ENCODE measurements around the gene OR4S2.

OR4S2 gene

GRCh38 chr11:55648027-55648426 lies at the start of gene OR4S2:
OR4S2 (plus strand) TSS chr11:55648327; CDS start chr11:55650904, 2,577 bp downstream.
- DNase-seq = no peak

GRCh38 chr11:55607545-55607944 lies 40.6 kb upstream of the OR4S2 start, which contains the start of gene OR4C11:
OR4C11 (minus strand) TSS chr11:55607645; CDS start chr11:55604373, 3,272 bp downstream.
- DNase-seq = no peak

- DNase-seq = no peak
Observed at GRCh38 chr11:55624531-55624930, 23.6 kb upstream of the OR4S2 start.

- DNase-seq = no peak
Observed at GRCh38 chr11:55634813-55635212, 13.3 kb upstream of the OR4S2 start, which contains the start of gene OR4P4. OR4P4 (plus strand) TSS chr11:55635113.

GRCh38 chr11:55652560-55652959 lies 4.4 kb downstream of the OR4S2 start:
- no peak for DNase-seq

GRCh38 chr11:55655096-55655495 lies 7.0 kb downstream of the OR4S2 start:
- no peak for DNase-seq

- DNase-seq = no peak
Observed at GRCh38 chr11:55658031-55658573, 10.0 kb downstream of the OR4S2 start.

- no peak for DNase-seq
Observed at GRCh38 chr11:55658608-55659007, 10.5 kb downstream of the OR4S2 start.

GRCh38 chr11:55661901-55662300 lies 13.8 kb downstream of the OR4S2 start, which contains the start of gene OR4C6:
OR4C6 (plus strand) TSS chr11:55662201; CDS start chr11:55665167, 2,966 bp downstream.
- no peak for DNase-seq

- DNase-seq = no peak
Observed at GRCh38 chr11:55669376-55669775, 21.2 kb downstream of the OR4S2 start.

- DNase-seq = no peak
Observed at GRCh38 chr11:55673860-55674259, 25.7 kb downstream of the OR4S2 start.

GRCh38 chr11:55697817-55698216 lies 49.7 kb downstream of the OR4S2 start:
- no peak for DNase-seq

GRCh38 chr11:55701429-55701828 lies 53.3 kb downstream of the OR4S2 start:
- DNase-seq = no peak

Measured in NCI-H146 (cell line).